ENCODE measurements around the gene CTBP1. TPM values are rescaled to one million over a fixed set of nuclear protein-coding genes. Genes with fewer than 3 reads are reported as not detected.

CTBP1 gene
- total and polyA plus RNA-seq, 9 of the 15 experiments (the other 6 are each of a cell fraction or from before 2014, with no cell fraction given): 14.5 to 162 (median 68.2) TPM

DNA sequence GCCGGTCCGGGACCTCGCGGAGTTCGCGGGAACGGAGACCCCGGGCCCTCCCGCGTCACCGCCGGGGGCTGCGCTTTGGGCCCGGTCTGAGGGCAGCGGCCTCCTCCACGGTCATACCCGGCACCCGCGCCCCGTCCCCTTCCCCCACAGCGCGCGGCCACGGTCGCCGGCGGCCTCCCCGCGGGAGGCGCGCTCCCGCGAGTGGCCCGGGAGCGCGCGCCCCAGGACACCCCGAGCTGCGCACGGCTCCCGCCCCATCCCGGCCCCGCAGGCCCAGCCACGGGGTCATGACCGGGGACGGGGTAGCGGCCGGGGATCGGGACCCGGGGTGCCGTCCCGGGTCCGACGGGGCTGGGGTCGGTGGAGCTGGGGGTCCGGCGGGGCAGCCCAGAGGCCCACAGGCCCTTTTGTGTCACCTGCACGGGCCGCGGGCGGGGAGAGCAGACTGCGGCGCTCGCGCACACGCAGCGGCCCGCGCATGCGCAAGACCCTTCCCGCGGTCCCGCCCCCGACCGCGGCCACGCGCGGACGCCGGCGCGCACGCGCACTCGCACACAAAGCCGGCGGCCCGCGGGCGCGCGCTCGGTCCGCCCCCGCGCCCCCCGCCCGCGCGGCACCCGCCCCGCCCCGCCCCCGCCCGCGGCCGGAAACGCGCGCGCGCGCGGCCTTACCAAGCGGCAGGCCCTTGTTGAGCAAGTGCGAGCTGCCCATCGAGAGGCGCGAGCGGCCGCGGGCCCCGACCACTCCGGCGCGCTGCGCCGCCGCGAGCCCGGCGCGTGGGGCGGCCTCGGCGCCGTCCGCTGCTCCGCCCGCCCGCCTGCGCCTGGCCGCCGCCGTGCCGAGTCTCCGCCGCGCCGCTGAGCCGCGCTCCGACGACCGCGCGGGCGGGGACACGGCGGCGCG lies at the start of gene CTBP1 (continued):
- no peak for TF ChIP-seq ZBTB40 (IDR thresholded peaks at IDR 0.05)
- TF ChIP-seq ZBTB40 (CRISPR knock-in tag; IDR thresholded peaks at IDR 0.05): no peak
- peak; percentile 85 for TF ChIP-seq HDAC8 (tag; IDR thresholded peaks at IDR 0.05)
- TF ChIP-seq PHF8 (IDR thresholded peaks at IDR 0.05; ENCODE audit: borderline replicate concordance, low read length): peak; percentile 59; the same call in 1 of the 2 replicates
- no peak for TF ChIP-seq MCM3 (IDR thresholded peaks at IDR 0.05)
- TF ChIP-seq POLR2AphosphoS2 (IDR thresholded peaks at IDR 0.05; ENCODE audit: low read length): no peak
- peak; percentile 83 for TF ChIP-seq CXXC5 (CRISPR knock-in tag; IDR thresholded peaks at IDR 0.05)
- TF ChIP-seq ZC3H4 (CRISPR knock-in tag; IDR thresholded peaks at IDR 0.05; ENCODE audit: borderline replicate concordance): no peak
- TF ChIP-seq ZNF41 (CRISPR knock-in tag; conservative IDR thresholded peaks at IDR 0.05): no peak
- no peak for TF ChIP-seq ZBTB33 (CRISPR knock-in tag; IDR thresholded peaks at IDR 0.05)
- peak in 1 of 2 experiments; percentile 89; a peak in 3 of 4 replicates for TF ChIP-seq MAZ (CRISPR knock-in tag; conservative IDR thresholded peaks at IDR 0.05 in 1 of 2, IDR thresholded peaks at IDR 0.05 in 1 of 2)
- TF ChIP-seq ZNF77 (CRISPR knock-in tag; IDR thresholded peaks at IDR 0.05): no peak
- TF ChIP-seq GTF3C2 (IDR thresholded peaks at IDR 0.05; ENCODE audit: borderline replicate concordance, extremely low read depth, insufficient read length): no peak

All from K562 (cell line).